DLD1 (cell line): ENCODE measurements around the gene IGFBP3.
"Not testable (repeated sequence)": the region's sequence is repeated elsewhere in the genome, so short reads cannot be mapped to it uniquely, and the experiment has no call there.

Source experiments
- in situ Hi-C: cut with HindIII; loops from 2 replicates; pipeline ENCODE4 v1.10.0; 2017; ENCODE audit warnings: low sequenced_read_pairs

Gene IGFBP3

GRCh38 chr7:45920502-45921380 lies at the start of gene IGFBP3:
Gene IGFBP3, minus strand, starts transcription at chr7:45921272. Its CDS starts 132 bp downstream, at chr7:45921140.
- in situ Hi-C loops = loop anchor here (25.0 kb wide), 2 partner anchors 442 to 1167 kb away; no protein-coding TSS in a partner anchor

- in situ Hi-C loops = no loop called here
Measured at GRCh38 chr7:45970454-45970853, 49.4 kb upstream of the IGFBP3 start.

- in situ Hi-C loops = no loop called here
Measured at GRCh38 chr7:45969940-45970339, 48.9 kb upstream of the IGFBP3 start.

- in situ Hi-C loops = no loop called here
Measured at GRCh38 chr7:45968856-45969541, 47.9 kb upstream of the IGFBP3 start.

- in situ Hi-C loops = no loop called here
Measured at GRCh38 chr7:45968312-45968711, 47.2 kb upstream of the IGFBP3 start.

- in situ Hi-C loops = no loop called here
Measured at GRCh38 chr7:45967591-45968157, 46.6 kb upstream of the IGFBP3 start.

- in situ Hi-C loops = no loop called here
Measured at GRCh38 chr7:45962861-45963260, 41.8 kb upstream of the IGFBP3 start.

- in situ Hi-C loops = no loop called here
Measured at GRCh38 chr7:45957721-45958120, 36.6 kb upstream of the IGFBP3 start.

GRCh38 chr7:45955286-45955685 lies 34.2 kb upstream of the IGFBP3 start:
- in situ Hi-C loops = no loop called here

- in situ Hi-C loops = not testable (repeated sequence)
Measured at GRCh38 chr7:45953055-45953454, 32.0 kb upstream of the IGFBP3 start.

- in situ Hi-C loops = no loop called here
Measured at GRCh38 chr7:45944058-45944457, 23.0 kb upstream of the IGFBP3 start.

GRCh38 chr7:45940939-45941338 lies 19.9 kb upstream of the IGFBP3 start:
- in situ Hi-C loops = no loop called here

- in situ Hi-C loops = not testable (repeated sequence)
Measured at GRCh38 chr7:45940237-45940781, 19.2 kb upstream of the IGFBP3 start.

GRCh38 chr7:45939574-45939973 lies 18.5 kb upstream of the IGFBP3 start:
- in situ Hi-C loops = no loop called here

- in situ Hi-C loops = no loop called here
Measured at GRCh38 chr7:45938626-45939302, 17.7 kb upstream of the IGFBP3 start.

GRCh38 chr7:45937862-45938261 lies 16.8 kb upstream of the IGFBP3 start:
- in situ Hi-C loops = no loop called here

GRCh38 chr7:45937301-45937700 lies 16.2 kb upstream of the IGFBP3 start:
- in situ Hi-C loops = no loop called here

GRCh38 chr7:45930967-45931366 lies 9.9 kb upstream of the IGFBP3 start:
- in situ Hi-C loops = no loop called here

GRCh38 chr7:45927721-45928120 lies 6.6 kb upstream of the IGFBP3 start:
- in situ Hi-C loops = no loop called here

GRCh38 chr7:45924283-45924682 lies 3.2 kb upstream of the IGFBP3 start:
- in situ Hi-C loops = loop anchor here (25.0 kb wide), 2 partner anchors 438 to 1163 kb away; no protein-coding TSS in a partner anchor

- in situ Hi-C loops = loop anchor here (25.0 kb wide), 2 partner anchors 438 to 1163 kb away; no protein-coding TSS in a partner anchor
Measured at GRCh38 chr7:45923818-45924217, 2.7 kb upstream of the IGFBP3 start.
